C4-2B (cell line): ENCODE results near the gene GANAB.
"Not testable (repeated sequence)": the region's sequence is repeated elsewhere in the genome, so short reads cannot be mapped to it uniquely, and the experiment has no call there.

Source experiments
- CTCF ChIP-seq: fragments of 450-650 bp; conservative IDR thresholded peaks from 2 replicates; pipeline ENCODE4 v1.5.1; 2017; ENCODE audit warnings: mild to moderate bottlenecking
- ZFX ChIP-seq: fragments of 450-650 bp; IDR thresholded peaks from 2 replicates; pipeline ENCODE4 v1.6.1; 2017

GRCh38 chr11:62693624-62694023 is 47.2 kb upstream of the GANAB start:
- TF ChIP-seq CTCF, ZFX: not testable (repeated sequence)
